Fibroblast of lung (primary cell): ENCODE measurements around the gene C12orf43.

Experiments
- EZH2 ChIP-seq: IDR thresholded peaks from 2 replicates; pipeline ENCODE4 v1.5.1; 2012; ENCODE audit warnings: low read length, control low read depth, mild to moderate bottlenecking; ENCODE audit errors: missing control alignments
- TF ChIP-seq, protein P1 (sequence below), 2 donors: IDR thresholded peaks in 1 of 2; conservative IDR thresholded peaks in 1 of 2; 1 replicate in 1 of 2; 2 replicates in 1 of 2; pipeline ENCODE4 v1.5.1; 2011 to 2012; ENCODE audit warnings: low read length in 2 of 2, control low read depth in 1 of 2, inconsistent platforms in 1 of 2, low read depth in 1 of 2, mild to moderate bottlenecking in 1 of 2

DNA sequence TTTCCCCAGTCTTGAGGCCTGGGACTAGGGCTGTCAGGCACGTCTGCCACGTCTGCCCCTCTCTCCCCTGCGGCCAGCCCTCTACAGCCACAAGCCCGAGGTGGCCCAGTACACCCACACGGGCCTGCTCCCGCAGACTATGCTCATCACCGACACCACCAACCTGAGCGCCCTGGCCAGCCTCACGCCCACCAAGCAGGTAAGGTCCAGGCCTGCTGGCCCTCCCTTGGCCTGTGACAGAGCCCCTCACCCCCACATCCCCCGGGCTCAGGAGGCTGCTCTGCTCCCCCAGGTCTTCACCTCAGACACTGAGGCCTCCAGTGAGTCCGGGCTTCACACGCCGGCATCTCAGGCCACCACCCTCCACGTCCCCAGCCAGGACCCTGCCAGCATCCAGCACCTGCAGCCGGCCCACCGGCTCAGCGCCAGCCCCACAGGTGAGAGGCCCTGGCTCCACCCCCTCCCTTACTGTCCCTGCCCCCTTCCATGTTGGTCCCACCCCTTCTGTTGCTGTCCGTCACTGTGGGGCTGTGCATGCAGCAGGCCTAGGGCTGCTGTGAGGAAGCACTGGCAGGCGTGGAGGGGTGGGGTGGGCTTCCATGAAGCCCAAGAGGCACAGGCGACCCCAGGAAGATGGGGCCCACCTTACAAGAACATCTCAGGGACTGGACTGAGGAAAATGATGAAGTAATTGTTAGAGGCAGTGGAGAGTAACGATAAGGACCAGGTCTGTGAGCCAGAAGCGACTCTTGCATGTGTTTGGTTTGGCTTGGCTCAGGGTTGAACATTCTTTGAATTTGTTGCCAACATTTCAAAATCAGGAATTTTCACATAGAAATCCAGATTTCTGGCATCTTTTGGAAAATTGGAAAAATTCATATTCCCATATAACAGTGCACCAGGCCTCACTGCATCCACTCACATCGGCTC lies 16.8 kb downstream of the C12orf43 start:
- TF ChIP-seq, protein P1, sequence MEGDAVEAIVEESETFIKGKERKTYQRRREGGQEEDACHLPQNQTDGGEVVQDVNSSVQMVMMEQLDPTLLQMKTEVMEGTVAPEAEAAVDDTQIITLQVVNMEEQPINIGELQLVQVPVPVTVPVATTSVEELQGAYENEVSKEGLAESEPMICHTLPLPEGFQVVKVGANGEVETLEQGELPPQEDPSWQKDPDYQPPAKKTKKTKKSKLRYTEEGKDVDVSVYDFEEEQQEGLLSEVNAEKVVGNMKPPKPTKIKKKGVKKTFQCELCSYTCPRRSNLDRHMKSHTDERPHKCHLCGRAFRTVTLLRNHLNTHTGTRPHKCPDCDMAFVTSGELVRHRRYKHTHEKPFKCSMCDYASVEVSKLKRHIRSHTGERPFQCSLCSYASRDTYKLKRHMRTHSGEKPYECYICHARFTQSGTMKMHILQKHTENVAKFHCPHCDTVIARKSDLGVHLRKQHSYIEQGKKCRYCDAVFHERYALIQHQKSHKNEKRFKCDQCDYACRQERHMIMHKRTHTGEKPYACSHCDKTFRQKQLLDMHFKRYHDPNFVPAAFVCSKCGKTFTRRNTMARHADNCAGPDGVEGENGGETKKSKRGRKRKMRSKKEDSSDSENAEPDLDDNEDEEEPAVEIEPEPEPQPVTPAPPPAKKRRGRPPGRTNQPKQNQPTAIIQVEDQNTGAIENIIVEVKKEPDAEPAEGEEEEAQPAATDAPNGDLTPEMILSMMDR (conservative IDR thresholded peaks at IDR 0.05 in 1 of 2, IDR thresholded peaks at IDR 0.05 in 1 of 2; ENCODE audit: low read depth in 1 of 2, low read length in 2 of 2) = no peak
- TF ChIP-seq EZH2 = no peak
